ENCODE results near the gene IKZF4. TPM values are rescaled to one million over a fixed set of nuclear protein-coding genes. Genes with fewer than 3 reads are reported as not detected.
"Not testable (repeated sequence)": the region's sequence is repeated elsewhere in the genome, so short reads cannot be mapped to it uniquely, and the experiment has no call there.

The IKZF4 gene
- total RNA-seq, 1 experiment from 2014 or later: 0.79 TPM

DNA sequence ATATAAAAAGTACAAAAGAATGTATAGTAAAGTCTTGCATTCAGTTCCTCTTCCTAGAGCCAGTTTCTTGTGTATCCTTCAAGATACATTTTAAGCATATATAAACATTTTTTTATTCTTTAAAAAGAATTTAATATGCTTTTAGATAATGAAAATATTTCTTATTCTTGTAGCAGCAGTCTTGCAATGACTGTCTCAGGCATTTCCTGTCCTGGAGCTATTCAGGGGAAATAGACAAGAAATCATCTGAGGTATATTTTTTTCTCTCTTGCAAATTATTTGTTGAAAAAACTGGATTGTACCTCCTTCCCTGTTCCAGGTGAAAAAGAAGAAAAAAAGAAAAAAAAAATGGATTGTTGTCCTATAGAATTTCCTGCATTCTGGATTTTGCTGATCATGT is 42.2 kb downstream of the IKZF4 start:
- in situ Hi-C loops (cut with HindIII; ENCODE audit: low pct_unique_long_range_greater_than_20kb, low sequenced_read_pairs): no loop called here
- DNase-seq (ENCODE audit: low read depth, low spot score): no peak

DNA sequence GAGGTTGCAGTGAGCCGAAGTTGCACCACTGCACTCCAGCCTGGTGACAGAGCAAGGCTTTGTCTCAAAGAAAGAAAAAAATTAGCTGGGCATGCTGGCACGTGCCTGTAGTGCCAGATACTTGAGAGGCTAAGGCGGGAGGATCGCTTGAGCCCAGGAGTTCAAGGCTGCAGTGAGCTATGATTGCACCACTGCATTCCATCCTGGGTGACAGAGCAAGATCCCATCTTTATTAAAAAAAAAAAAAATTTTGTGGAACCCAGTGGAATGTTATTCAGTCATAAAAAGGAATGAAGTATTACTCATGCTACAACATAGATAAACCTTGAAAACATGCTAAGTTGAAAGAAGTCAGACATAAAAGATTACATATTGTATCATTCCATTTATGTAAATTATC is 50.8 kb downstream of the IKZF4 start:
- DNase-seq (ENCODE audit: low read depth, low spot score): no peak
- in situ Hi-C loops (cut with HindIII; ENCODE audit: low pct_unique_long_range_greater_than_20kb, low sequenced_read_pairs): no loop called here

DNA sequence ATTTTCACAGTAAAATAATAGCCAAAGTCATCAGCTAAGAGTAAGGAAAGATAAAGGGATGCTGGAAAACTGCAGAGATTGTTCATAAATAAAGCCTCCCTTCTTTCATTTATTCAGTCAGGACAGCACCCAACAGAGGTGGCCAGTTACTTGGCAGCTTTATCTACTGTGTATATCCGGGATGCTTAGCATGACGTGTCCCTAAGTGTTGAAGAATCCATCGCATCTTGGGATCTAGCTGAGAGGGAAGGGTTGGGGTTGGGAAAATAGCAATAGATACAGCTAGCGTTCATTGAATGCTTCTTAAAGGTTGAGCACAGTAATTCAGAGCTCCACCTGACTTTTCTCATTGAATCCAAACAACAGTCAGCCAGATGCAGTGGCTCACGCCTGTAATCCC is 53.6 kb downstream of the IKZF4 start:
- no peak for DNase-seq (ENCODE audit: low read depth, low spot score)
- in situ Hi-C loops (cut with HindIII; ENCODE audit: low pct_unique_long_range_greater_than_20kb, low sequenced_read_pairs): no loop called here

DNA sequence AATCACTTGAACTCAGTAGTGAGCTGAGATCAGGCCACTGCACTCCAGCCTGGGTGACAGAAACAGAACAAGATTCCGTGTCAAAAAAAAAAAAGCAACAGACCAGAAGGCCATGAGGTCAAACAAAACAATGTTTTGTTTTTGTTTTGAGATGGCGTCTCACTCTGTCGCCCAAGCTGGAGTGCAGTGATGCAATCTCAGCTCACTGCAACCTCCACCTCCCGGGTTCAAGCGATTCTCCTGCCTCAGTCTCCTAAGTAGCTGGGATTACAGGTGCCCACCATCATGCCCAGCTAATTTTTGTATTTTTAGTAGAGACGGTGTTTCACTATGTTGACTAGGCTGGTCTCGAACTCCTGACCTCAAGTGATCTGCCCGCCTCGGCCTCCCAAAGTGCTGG is 57.1 kb downstream of the IKZF4 start:
- in situ Hi-C loops (cut with HindIII; ENCODE audit: low pct_unique_long_range_greater_than_20kb, low sequenced_read_pairs); DNase-seq (ENCODE audit: low read depth, low spot score): not testable (repeated sequence)

DNA sequence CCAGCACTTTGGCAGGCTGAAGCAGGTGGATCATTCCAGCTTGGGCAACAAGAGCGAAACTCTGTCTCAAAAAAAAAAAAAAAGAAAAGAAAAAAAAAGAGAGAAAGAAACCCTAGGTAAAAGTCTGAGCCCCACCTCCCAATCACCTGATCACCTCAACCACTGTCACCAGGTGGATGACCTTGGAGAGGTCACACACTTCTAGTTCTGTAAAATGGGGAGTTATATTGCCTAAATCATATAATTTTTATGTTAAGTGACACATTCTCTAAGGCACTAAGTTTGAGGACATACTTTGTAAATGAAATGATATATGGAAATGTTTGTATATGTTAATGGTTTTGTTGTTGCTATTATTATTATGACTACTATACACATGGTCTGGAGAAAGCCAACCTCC is 57.6 kb downstream of the IKZF4 start:
- no peak for DNase-seq (ENCODE audit: low read depth, low spot score)
- in situ Hi-C loops (cut with HindIII; ENCODE audit: low pct_unique_long_range_greater_than_20kb, low sequenced_read_pairs): no loop called here

DNA sequence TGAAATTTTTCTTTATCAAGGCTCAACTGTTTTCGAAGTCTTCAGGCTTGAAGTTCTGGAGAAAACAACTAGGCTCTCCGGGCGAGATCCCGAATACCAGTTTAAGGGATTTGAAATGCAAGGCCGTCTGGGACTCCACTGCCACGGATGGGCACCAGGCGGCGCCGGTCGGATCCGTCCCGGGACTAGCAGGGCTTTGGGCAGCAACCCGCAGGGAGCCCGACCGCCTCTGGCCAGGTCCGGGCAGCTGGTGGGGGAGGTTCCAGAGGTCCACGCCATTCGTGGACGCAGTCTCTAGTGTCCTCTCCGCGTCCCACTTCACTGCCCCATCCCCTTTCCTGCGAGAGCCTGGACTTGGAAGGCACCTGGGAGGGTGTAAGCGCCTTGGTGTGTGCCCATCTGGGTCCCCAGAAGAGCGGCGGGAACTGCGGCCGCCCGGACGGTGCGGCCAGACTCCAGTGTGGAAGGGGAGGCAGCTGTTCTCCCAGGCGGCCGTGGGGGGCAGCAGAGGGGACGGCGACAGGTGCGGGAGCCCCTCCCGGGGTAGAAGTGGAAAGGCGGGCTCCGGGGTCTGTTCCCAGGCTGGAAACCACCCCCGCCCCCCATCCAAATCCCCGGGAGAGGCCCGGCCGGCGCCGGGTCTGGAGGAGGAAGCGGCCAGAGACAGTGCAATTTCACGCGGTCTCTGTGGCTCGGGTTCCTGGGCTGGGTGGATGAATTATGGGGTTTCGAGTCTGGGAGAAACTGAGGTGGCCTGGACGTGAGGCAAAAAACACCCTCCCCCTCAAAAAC is 58.3 kb downstream of the IKZF4 start:
- DNase-seq (ENCODE audit: low read depth, low spot score): peak; percentile 91
- in situ Hi-C loops (cut with HindIII; ENCODE audit: low pct_unique_long_range_greater_than_20kb, low sequenced_read_pairs): no loop called here

DNA sequence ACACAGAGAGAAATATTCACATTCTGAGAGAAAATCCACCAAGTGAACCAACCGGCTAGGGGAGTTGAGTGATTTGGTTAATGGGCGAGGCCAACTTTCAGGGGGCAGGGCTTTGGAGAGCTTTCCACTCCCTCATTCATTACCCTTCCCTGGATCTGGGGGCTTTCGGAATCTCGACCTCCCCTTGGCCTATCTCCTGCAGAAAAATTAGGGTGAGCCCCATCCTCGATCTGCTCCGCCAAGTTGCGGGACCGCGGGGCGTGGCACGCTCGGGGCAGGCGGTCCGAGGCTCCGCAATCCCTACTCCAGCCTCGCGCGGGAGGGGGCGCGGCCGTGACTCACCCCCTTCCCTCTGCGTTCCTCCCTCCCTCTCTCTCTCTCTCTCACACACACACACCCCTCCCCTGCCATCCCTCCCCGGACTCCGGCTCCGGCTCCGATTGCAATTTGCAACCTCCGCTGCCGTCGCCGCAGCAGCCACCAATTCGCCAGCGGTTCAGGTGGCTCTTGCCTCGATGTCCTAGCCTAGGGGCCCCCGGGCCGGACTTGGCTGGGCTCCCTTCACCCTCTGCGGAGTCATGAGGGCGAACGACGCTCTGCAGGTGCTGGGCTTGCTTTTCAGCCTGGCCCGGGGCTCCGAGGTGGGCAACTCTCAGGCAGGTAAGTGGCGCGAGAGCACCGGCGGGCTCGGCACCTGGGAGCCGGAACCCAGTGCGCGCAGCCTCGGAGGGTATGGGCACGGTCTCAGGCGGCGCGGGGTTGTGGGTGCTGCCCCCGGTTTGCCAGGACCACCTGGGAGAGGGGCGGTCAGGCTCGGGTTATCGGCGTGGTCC is 59.1 kb downstream of the IKZF4 start, which contains the start of gene ERBB3:
ERBB3 (plus strand) TSS at position 443 of the 833 bp plus-strand sequence; CDS start at position 579, 136 bp downstream.
- in situ Hi-C loops (cut with HindIII; ENCODE audit: low pct_unique_long_range_greater_than_20kb, low sequenced_read_pairs): no loop called here
- peak; percentile 71 for DNase-seq (ENCODE audit: low read depth, low spot score)

DNA sequence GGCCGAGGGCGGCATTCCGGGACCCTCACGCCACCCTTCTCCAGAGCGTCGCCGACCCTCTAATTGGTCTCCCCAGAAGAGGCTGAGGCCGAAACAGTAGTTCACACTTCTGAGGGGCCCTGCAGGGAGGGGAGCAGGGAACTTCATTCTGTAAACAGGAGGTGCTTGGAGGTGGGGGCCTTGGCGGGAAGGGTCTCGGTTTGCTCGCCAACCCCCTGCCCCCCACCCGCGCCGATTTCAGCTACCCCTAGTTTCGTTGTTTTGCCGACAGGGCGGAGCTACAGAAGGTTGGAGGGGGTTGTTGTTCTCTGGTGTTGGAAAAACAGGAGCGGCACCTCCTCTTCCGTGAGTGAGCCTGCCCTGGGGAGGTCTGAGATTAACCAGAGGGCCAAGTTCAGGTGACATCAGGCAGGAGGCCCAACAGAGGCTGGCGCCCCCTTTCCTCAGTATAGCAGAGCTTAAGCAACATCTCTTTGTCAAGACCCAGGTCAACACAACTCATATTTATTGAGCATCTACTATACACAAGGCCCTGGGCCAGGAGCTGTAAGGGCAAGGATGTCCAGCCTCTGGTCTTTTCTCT is 59.8 kb downstream of the IKZF4 start:
- no peak for DNase-seq (ENCODE audit: low read depth, low spot score)
- in situ Hi-C loops (cut with HindIII; ENCODE audit: low pct_unique_long_range_greater_than_20kb, low sequenced_read_pairs): no loop called here

DNA sequence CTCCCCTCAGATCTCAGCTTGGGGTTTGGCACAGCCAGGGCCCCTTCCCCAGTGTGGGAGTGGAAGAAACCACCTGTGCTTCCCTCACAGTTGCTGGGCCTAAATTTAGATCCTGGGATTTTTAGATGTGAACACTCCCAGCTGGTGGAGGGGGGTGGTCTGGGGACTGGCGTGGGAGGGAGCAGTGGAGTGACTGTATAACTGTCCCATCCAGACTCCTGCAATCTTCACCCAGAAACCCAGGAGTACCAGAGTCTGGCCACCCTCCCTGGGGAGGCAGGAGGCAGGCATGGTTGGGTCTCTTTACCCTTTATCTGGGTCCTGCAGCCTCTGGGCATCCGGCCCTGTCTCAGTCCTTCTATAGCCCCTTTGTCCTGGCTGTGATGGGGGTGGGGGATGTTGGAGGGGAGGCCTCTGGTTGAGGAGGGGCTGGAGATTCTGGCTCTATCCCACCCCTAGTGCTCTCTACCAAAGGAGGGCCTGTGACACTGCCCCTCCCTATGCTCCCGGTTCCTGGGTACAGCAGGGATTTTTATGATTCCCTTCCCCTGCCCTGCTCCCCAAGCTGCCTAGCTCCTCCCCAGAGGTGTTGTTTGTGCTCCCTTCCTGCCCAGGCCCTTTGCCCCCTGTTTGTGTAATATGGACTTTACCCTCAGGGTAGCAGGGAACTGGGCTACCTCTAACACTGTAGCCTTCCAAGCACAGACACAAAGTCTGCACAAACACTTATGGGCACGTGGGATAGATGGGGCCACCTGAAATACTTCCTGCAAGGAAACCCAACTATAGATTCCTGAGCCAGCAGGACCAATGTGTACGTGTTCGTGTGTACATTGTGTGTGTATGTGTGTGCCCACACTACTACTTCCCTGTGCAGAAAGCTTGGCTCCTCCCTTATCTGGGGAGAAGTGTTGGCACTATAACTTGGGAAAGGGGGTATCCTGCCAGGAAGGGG is 60.8 kb downstream of the IKZF4 start:
- peak; percentile 81 for DNase-seq (ENCODE audit: low read depth, low spot score)
- in situ Hi-C loops (cut with HindIII; ENCODE audit: low pct_unique_long_range_greater_than_20kb, low sequenced_read_pairs): no loop called here

DNA sequence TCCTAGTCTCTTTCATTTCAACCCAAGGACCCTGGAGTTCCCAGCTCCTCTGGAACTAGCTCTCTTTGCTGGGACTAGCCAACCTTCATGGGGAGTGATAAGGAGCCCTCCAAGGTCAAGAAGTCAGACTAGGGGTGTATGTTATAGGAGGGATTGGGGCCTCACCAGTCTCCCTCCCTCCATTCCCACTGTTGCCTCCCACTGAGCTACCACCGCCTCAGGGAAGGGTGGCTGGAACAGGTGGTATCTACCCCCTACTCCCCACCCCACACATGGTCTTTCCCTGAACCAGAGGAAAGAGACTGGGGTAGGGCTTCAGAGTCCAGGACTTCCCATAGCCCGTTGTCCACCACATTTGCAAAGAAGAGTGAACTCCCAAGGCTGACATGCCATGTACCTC is 61.5 kb downstream of the IKZF4 start:
- in situ Hi-C loops (cut with HindIII; ENCODE audit: low pct_unique_long_range_greater_than_20kb, low sequenced_read_pairs): no loop called here
- DNase-seq (ENCODE audit: low read depth, low spot score): no peak

DNA sequence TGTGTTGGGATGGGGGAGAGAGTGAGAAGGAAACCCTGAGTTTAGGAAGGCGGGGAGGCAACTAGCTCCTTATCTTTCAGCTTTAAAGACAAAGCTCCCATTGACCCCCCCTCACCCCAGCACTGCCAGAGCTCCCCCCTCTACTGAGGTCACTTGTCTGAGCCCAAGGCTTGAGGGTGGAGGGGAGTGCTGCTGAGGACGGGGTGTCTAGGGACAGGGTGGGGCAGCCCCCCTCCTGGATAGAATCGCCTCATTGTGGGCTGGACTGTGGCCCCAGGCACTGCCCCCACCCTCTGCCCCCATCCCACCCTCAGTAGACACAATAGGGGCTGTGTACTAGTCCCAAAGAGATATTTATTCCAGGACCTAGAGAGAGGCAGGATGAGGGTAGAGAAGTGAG is 62.1 kb downstream of the IKZF4 start:
- in situ Hi-C loops (cut with HindIII; ENCODE audit: low pct_unique_long_range_greater_than_20kb, low sequenced_read_pairs): no loop called here

DNA sequence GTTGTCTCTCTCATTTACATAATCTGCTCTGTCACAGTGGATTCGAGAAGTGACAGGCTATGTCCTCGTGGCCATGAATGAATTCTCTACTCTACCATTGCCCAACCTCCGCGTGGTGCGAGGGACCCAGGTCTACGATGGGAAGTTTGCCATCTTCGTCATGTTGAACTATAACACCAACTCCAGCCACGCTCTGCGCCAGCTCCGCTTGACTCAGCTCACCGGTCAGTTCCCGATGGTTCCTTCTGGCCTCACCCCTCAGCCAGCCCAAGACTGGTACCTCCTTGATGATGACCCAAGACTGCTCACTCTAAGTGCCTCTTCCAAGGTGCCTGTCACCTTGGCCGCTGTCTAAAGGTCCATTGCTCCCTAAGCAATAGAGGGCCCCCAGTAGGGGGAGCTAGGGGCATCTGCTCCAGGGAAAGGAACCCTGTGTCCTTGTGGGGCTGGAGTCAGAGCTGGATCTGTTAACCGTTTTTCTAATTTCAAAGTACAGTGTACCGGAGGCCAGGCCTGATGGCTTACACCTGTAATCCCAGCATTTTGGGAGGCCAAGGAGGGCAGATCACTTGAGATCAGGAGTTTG is 64.2 kb downstream of the IKZF4 start:
- DNase-seq (ENCODE audit: low read depth, low spot score): peak; percentile 70
- in situ Hi-C loops (cut with HindIII; ENCODE audit: low pct_unique_long_range_greater_than_20kb, low sequenced_read_pairs): no loop called here

More for the DNA sequence above, 62.1 kb downstream of the IKZF4 start:
- peak; percentile 94 for DNase-seq (ENCODE audit: low read depth, low spot score)

DNA sequence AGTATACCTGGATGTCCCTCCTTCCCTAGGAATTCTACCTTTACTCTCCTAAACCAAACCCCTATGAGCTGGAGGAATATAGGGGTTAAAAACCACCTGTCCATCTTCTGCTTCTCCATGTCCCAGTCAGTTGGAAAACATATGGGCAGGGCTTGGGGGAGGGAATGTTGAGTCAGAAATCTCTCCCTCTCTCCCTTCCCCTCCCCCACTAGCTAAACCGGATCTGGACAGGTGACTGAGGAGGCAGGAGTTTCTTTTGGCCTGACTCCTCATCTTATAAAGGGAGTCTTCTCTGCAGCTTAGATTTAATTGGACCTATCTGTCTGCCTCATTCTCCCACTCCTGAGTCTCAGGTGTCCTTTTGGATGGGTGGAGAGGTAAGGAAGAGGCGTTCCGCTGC is 65.3 kb downstream of the IKZF4 start:
- DNase-seq (ENCODE audit: low read depth, low spot score): no peak
- in situ Hi-C loops (cut with HindIII; ENCODE audit: low pct_unique_long_range_greater_than_20kb, low sequenced_read_pairs): no loop called here

DNA sequence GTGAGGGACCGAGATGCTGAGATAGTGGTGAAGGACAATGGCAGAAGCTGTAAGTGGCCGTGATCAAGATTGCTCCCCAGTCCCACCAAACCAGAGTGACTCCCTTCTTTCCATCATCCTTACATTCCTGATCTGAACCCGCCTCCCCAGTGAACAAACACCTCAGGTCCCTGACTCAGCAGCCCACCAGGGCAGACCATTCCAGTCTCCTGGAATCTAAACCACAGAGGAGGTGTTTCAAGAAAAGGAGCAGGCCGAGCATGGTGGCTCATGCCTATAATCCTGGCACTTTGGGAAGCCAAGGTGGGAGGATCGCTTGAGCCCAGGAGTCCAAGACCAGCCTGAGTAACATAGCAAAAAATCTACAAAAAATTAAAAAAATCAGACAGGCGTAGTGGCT is 65.8 kb downstream of the IKZF4 start:
- no peak for DNase-seq (ENCODE audit: low read depth, low spot score)
- in situ Hi-C loops (cut with HindIII; ENCODE audit: low pct_unique_long_range_greater_than_20kb, low sequenced_read_pairs): no loop called here

DNA sequence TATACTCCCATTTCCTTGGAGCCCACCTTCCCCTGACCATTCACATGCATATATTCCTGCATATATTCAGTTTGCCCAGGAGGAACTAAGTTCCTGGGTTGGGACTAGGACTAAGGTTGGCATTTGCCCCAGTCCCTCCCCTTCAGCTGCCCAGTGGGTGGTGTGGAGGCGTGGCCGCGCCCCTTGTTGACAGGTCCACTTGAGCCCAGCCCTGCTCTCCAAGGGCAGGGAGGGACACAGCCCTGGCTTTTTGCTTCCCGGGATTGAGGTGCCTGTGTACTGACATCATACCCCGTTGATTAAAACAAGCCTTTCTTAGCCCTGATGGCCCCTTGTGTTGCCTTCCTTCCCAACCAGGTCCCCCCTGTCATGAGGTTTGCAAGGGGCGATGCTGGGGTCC is 66.4 kb downstream of the IKZF4 start:
- no peak for DNase-seq (ENCODE audit: low read depth, low spot score)
- in situ Hi-C loops (cut with HindIII; ENCODE audit: low pct_unique_long_range_greater_than_20kb, low sequenced_read_pairs): no loop called here
